HAP-1 (cell line): ENCODE data around the gene ABHD5.
"Not testable (repeated sequence)": the region's sequence is repeated elsewhere in the genome, so short reads cannot be mapped to it uniquely, and the experiment has no call there.

Source experiments
- DNase-seq, 2 experiments: peaks; one replicate each; pipeline ENCODE4 v3.0.0-alpha.2; 2016 to 2020; ENCODE audit warnings: low spot score in 2 of 2
- H3K27me3 ChIP-seq: fragments of 250-450 bp; sonication (Bioruptor Pico); 2 replicates; pipeline ENCODE4 v1.5.1; 2020; ENCODE audit warnings: low read depth, mild to moderate bottlenecking, moderate library complexity
- H3K36me3 ChIP-seq: fragments of 250-450 bp; sonication (Bioruptor Pico); replicated peaks from 2 replicates; pipeline ENCODE4 v1.5.1; 2020; ENCODE audit warnings: mild to moderate bottlenecking
- H3K4me1 ChIP-seq: fragments of 250-450 bp; sonication (Bioruptor Pico); 2 replicates; pipeline ENCODE4 v1.5.1; 2020; ENCODE audit warnings: mild to moderate bottlenecking
- H3K4me3 ChIP-seq: fragments of 250-450 bp; sonication (Bioruptor Pico); 2 replicates; pipeline ENCODE4 v1.5.1; 2020; ENCODE audit warnings: mild to moderate bottlenecking, moderate library complexity
- H3K9me3 ChIP-seq: fragments of 250-450 bp; sonication (Bioruptor Pico); 2 replicates; pipeline ENCODE4 v1.5.1; 2020; ENCODE audit warnings: mild to moderate bottlenecking, moderate library complexity
- in situ Hi-C: fragments of 300-500 bp; cut with MboI; formaldehyde crosslinking; loops from 3 replicates; pipeline ENCODE4 v1.14.3; 2020; ENCODE audit warnings: low sequenced_read_pairs, inconsistent platforms, mixed read lengths

Gene ABHD5

GRCh38 chr3:43674345-43675085 lies 16.2 kb upstream of the ABHD5 start:
- Histone ChIP-seq H3K27me3 (no peaks in the 10 kb centered on the region), H3K4me3 (no peak overlapping the region), H3K36me3 (no peaks in the 10 kb centered on the region), H3K4me1 (no peaks in the 10 kb centered on the region), H3K9me3 (no peaks in the 10 kb centered on the region)
- in situ Hi-C loops, result no loop called here
- DNase-seq, result no peak

- Histone ChIP-seq H3K36me3 (no peaks in the 10 kb centered on the region), H3K4me1 (no peaks in the 10 kb centered on the region), H3K27me3 (no peaks in the 10 kb centered on the region), H3K4me3 (no peak overlapping the region), H3K9me3 (no peaks in the 10 kb centered on the region)
- DNase-seq, result no peak
- in situ Hi-C loops, result no loop called here
Measured at GRCh38 chr3:43675593-43675992, 15.1 kb upstream of the ABHD5 start.

- in situ Hi-C loops, result no loop called here
- no peaks in the 10 kb centered on the region for H3K36me3 ChIP-seq
- no peaks in the 10 kb centered on the region for H3K4me1 ChIP-seq
- H3K4me3 ChIP-seq, result no peak overlapping the region
- no peaks in the 10 kb centered on the region for H3K27me3 ChIP-seq
- no peaks in the 10 kb centered on the region for H3K9me3 ChIP-seq
- no peak for DNase-seq
Measured at GRCh38 chr3:43676441-43676840, 14.3 kb upstream of the ABHD5 start.

GRCh38 chr3:43678375-43678774 lies 12.4 kb upstream of the ABHD5 start:
- H3K27me3 ChIP-seq, DNase-seq, H3K4me1 ChIP-seq, H3K4me3 ChIP-seq, H3K36me3 ChIP-seq, in situ Hi-C loops, H3K9me3 ChIP-seq: not testable (repeated sequence)

GRCh38 chr3:43678887-43679449 lies 11.8 kb upstream of the ABHD5 start:
- H3K4me3 ChIP-seq, DNase-seq, H3K36me3 ChIP-seq, H3K27me3 ChIP-seq, H3K9me3 ChIP-seq, in situ Hi-C loops, H3K4me1 ChIP-seq: not testable (repeated sequence)

GRCh38 chr3:43680857-43681256 lies 9.9 kb upstream of the ABHD5 start:
- in situ Hi-C loops, H3K36me3 ChIP-seq, H3K27me3 ChIP-seq, H3K4me3 ChIP-seq, DNase-seq, H3K4me1 ChIP-seq, H3K9me3 ChIP-seq: not testable (repeated sequence)

- no peaks in the 10 kb centered on the region for H3K36me3 ChIP-seq
- no peak overlapping the region for H3K4me3 ChIP-seq
- no peak for DNase-seq
- no peaks in the 10 kb centered on the region for H3K27me3 ChIP-seq
- H3K4me1 ChIP-seq, result no peaks in the 10 kb centered on the region
- in situ Hi-C loops, result no loop called here
- H3K9me3 ChIP-seq, result peaks cover 2% of the 10 kb centered on the region; the same call in 1 of the 2 replicates
Measured at GRCh38 chr3:43684944-43685343, 5.8 kb upstream of the ABHD5 start.

GRCh38 chr3:43685921-43686320 lies 4.8 kb upstream of the ABHD5 start:
- peaks cover 2% of the 10 kb centered on the region; the same call in 1 of the 2 replicates for H3K9me3 ChIP-seq
- H3K4me3 ChIP-seq, result no peak overlapping the region
- no peak for DNase-seq
- in situ Hi-C loops, result no loop called here
- peaks cover 5% of the 10 kb centered on the region for H3K4me1 ChIP-seq
- H3K36me3 ChIP-seq, result no peaks in the 10 kb centered on the region
- no peaks in the 10 kb centered on the region for H3K27me3 ChIP-seq

GRCh38 chr3:43686333-43686699 lies 4.4 kb upstream of the ABHD5 start:
- H3K4me3 ChIP-seq, result no peak overlapping the region
- H3K9me3 ChIP-seq, result peaks cover 2% of the 10 kb centered on the region; the same call in 1 of the 2 replicates
- in situ Hi-C loops, result no loop called here
- H3K27me3 ChIP-seq, result no peaks in the 10 kb centered on the region
- peaks cover 5% of the 10 kb centered on the region for H3K4me1 ChIP-seq
- H3K36me3 ChIP-seq, result no peaks in the 10 kb centered on the region
- no peak for DNase-seq

- no peaks in the 10 kb centered on the region for H3K27me3 ChIP-seq
- H3K36me3 ChIP-seq, result no peaks in the 10 kb centered on the region
- H3K4me3 ChIP-seq, result no peak overlapping the region
- no peak for DNase-seq
- peaks cover 2% of the 10 kb centered on the region; the same call in 1 of the 2 replicates for H3K9me3 ChIP-seq
- peaks cover 5% of the 10 kb centered on the region for H3K4me1 ChIP-seq
- in situ Hi-C loops, result no loop called here
Measured at GRCh38 chr3:43686700-43687498, 3.8 kb upstream of the ABHD5 start.

- DNase-seq, result no peak
- Histone ChIP-seq H3K4me1 (peaks cover 5% of the 10 kb centered on the region), H3K9me3 (peaks cover 1% of the 10 kb centered on the region; the same call in 1 of the 2 replicates), H3K27me3 (no peaks in the 10 kb centered on the region), H3K4me3 (no peak overlapping the region), H3K36me3 (no peaks in the 10 kb centered on the region)
- in situ Hi-C loops, result no loop called here
Measured at GRCh38 chr3:43687499-43687811, 3.3 kb upstream of the ABHD5 start.

GRCh38 chr3:43688245-43688650 lies 2.5 kb upstream of the ABHD5 start:
- no peak for DNase-seq
- H3K4me1 ChIP-seq, result peaks cover 9% of the 10 kb centered on the region
- H3K4me3 ChIP-seq, result no peak overlapping the region
- no peaks in the 10 kb centered on the region for H3K36me3 ChIP-seq
- in situ Hi-C loops, result no loop called here
- H3K27me3 ChIP-seq, result no peaks in the 10 kb centered on the region
- H3K9me3 ChIP-seq, result no peaks in the 10 kb centered on the region; the same call in 1 of the 2 replicates

GRCh38 chr3:43689166-43689565 lies 1.6 kb upstream of the ABHD5 start:
- no peak overlapping the region for H3K4me3 ChIP-seq
- in situ Hi-C loops, result no loop called here
- H3K9me3 ChIP-seq, result no peaks in the 10 kb centered on the region
- H3K36me3 ChIP-seq, result no peaks in the 10 kb centered on the region
- H3K27me3 ChIP-seq, result no peaks in the 10 kb centered on the region
- DNase-seq, result no peak
- H3K4me1 ChIP-seq, result peaks cover 9% of the 10 kb centered on the region

GRCh38 chr3:43689766-43690399 lies 855 bp upstream of the ABHD5 start:
- in situ Hi-C loops, result no loop called here
- no peak overlapping the region; the same call in 1 of the 2 replicates for H3K4me3 ChIP-seq
- H3K36me3 ChIP-seq, result no peaks in the 10 kb centered on the region
- peaks cover 15% of the 10 kb centered on the region for H3K4me1 ChIP-seq
- no peak for DNase-seq
- H3K9me3 ChIP-seq, result no peaks in the 10 kb centered on the region
- no peaks in the 10 kb centered on the region for H3K27me3 ChIP-seq
